ENCODE results near the gene TMEM200B.

DNA sequence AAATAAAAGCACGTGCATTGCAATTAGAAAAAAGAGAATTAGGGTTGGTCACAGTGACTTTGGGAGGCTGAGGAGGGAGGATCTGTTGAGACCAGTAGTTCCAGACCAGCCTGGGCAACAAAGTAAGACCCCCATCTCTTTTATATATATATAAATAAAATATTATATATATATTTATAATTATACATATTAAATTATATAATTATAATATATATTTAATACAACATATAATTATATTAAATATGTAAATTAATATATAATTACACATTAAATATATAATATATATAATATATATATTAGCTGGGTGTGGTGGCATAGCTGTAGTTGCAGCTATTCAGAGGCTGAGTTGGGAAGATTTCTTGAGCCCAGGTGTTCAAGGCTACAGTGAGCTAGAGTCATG is 23.2 kb downstream of the TMEM200B start:
- TF ChIP-seq, protein P1, sequence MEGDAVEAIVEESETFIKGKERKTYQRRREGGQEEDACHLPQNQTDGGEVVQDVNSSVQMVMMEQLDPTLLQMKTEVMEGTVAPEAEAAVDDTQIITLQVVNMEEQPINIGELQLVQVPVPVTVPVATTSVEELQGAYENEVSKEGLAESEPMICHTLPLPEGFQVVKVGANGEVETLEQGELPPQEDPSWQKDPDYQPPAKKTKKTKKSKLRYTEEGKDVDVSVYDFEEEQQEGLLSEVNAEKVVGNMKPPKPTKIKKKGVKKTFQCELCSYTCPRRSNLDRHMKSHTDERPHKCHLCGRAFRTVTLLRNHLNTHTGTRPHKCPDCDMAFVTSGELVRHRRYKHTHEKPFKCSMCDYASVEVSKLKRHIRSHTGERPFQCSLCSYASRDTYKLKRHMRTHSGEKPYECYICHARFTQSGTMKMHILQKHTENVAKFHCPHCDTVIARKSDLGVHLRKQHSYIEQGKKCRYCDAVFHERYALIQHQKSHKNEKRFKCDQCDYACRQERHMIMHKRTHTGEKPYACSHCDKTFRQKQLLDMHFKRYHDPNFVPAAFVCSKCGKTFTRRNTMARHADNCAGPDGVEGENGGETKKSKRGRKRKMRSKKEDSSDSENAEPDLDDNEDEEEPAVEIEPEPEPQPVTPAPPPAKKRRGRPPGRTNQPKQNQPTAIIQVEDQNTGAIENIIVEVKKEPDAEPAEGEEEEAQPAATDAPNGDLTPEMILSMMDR (conservative IDR thresholded peaks at IDR 0.05; ENCODE audit: low read depth, low read length), result no peak
- no peak for TF ChIP-seq EZH2 (IDR thresholded peaks at IDR 0.05; ENCODE audit: low read length, unreplicated experiment)
- no peak for TF ChIP-seq EZH2phosphoT487 (IDR thresholded peaks at IDR 0.05; ENCODE audit: borderline replicate concordance, low read length)
